ENCODE data around the gene MUC5AC.
A peak's percentile ranks its signal among the peaks of the same experiment; 100 is the strongest.

The MUC5AC gene

GRCh38 chr11:1129143-1129610, 28.6 kb upstream of the MUC5AC start:
- no peak overlapping the region for H3K4me3 ChIP-seq (ENCODE audit: low read length)
- no peak for DNase-seq (ENCODE audit: low read depth)
- no peak for TF ChIP-seq CTCF (conservative IDR thresholded peaks at IDR 0.05; ENCODE audit: low read length)

- no peak for TF ChIP-seq CTCF (conservative IDR thresholded peaks at IDR 0.05; ENCODE audit: low read length)
- no peak for DNase-seq (ENCODE audit: low read depth)
Measured at GRCh38 chr11:1129611-1130160, 28.1 kb upstream of the MUC5AC start.

GRCh38 chr11:1130276-1131032, 27.3 kb upstream of the MUC5AC start:
- no peak overlapping the region for H3K4me3 ChIP-seq (ENCODE audit: low read length)
- TF ChIP-seq CTCF (conservative IDR thresholded peaks at IDR 0.05; ENCODE audit: low read length): no peak
- no peak for DNase-seq (ENCODE audit: low read depth)

More at GRCh38 chr11:1129611-1130160, 28.1 kb upstream of the MUC5AC start:
- no peak overlapping the region for H3K4me3 ChIP-seq (ENCODE audit: low read length)

GRCh38 chr11:1131033-1131911, 26.5 kb upstream of the MUC5AC start:
- no peak for DNase-seq (ENCODE audit: low read depth)
- no peak for TF ChIP-seq CTCF (conservative IDR thresholded peaks at IDR 0.05; ENCODE audit: low read length)
- no peak overlapping the region for H3K4me3 ChIP-seq (ENCODE audit: low read length)

- no peak overlapping the region for H3K4me3 ChIP-seq (ENCODE audit: low read length)
- DNase-seq (ENCODE audit: low read depth): no peak
- TF ChIP-seq CTCF (conservative IDR thresholded peaks at IDR 0.05; ENCODE audit: low read length): no peak
Measured at GRCh38 chr11:1134848-1135445, 22.8 kb upstream of the MUC5AC start.

GRCh38 chr11:1138097-1138496, 19.7 kb upstream of the MUC5AC start:
- DNase-seq (ENCODE audit: low read depth): peak; percentile 17
- no peak for TF ChIP-seq CTCF (conservative IDR thresholded peaks at IDR 0.05; ENCODE audit: low read length)
- no peak overlapping the region for H3K4me3 ChIP-seq (ENCODE audit: low read length)
